GM19468 (cell line): ENCODE measurements around the gene SDK2.
A peak's percentile ranks its signal among the peaks of the same experiment; 100 is the strongest.

Source experiments
- ATAC-seq: cut with Tn5 transposase; IDR thresholded peaks from one replicate; pipeline ENCODE4 v1.9.1; 2021; ENCODE audit warnings: mild to moderate bottlenecking, moderate library complexity, moderate number of reproducible peaks; ENCODE audit not compliant: unreplicated experiment; ENCODE audit errors: extremely low read depth

Gene SDK2

GRCh38 chr17:73591296-73592078 lies 52.8 kb downstream of the SDK2 start:
- peak; percentile 35 for ATAC-seq

GRCh38 chr17:73589363-73589980 lies 54.8 kb downstream of the SDK2 start:
- no peak for ATAC-seq

GRCh38 chr17:73588891-73589290 lies 55.4 kb downstream of the SDK2 start:
- no peak for ATAC-seq

- no peak for ATAC-seq
Measured at GRCh38 chr17:73588301-73588846, 55.9 kb downstream of the SDK2 start.

- no peak for ATAC-seq
Measured at GRCh38 chr17:73586921-73587602, 57.2 kb downstream of the SDK2 start.

GRCh38 chr17:73586275-73586832 lies 57.9 kb downstream of the SDK2 start:
- ATAC-seq, result no peak

GRCh38 chr17:73585583-73585982 lies 58.7 kb downstream of the SDK2 start:
- no peak for ATAC-seq

- no peak for ATAC-seq
Measured at GRCh38 chr17:73584987-73585386, 59.3 kb downstream of the SDK2 start.

- ATAC-seq, result no peak
Measured at GRCh38 chr17:73584049-73584448, 60.2 kb downstream of the SDK2 start.

- ATAC-seq, result no peak
Measured at GRCh38 chr17:73582821-73583220, 61.4 kb downstream of the SDK2 start.

GRCh38 chr17:73582359-73582758 lies 61.9 kb downstream of the SDK2 start:
- ATAC-seq, result no peak

GRCh38 chr17:73581379-73581778 lies 62.9 kb downstream of the SDK2 start:
- ATAC-seq, result no peak

- ATAC-seq, result no peak
Measured at GRCh38 chr17:73580073-73580710, 64.1 kb downstream of the SDK2 start.

GRCh38 chr17:73576556-73577098 lies 67.6 kb downstream of the SDK2 start:
- no peak for ATAC-seq

- no peak for ATAC-seq
Measured at GRCh38 chr17:73575470-73576221, 68.6 kb downstream of the SDK2 start.

- no peak for ATAC-seq
Measured at GRCh38 chr17:73571511-73572130, 72.6 kb downstream of the SDK2 start.

- no peak for ATAC-seq
Measured at GRCh38 chr17:73569762-73570319, 74.4 kb downstream of the SDK2 start.

- ATAC-seq, result no peak
Measured at GRCh38 chr17:73568934-73569333, 75.3 kb downstream of the SDK2 start.
